Germinal center (tissue), 1 donor: ENCODE measurements around the gene HTT.
"Not testable (repeated sequence)": the region's sequence is repeated elsewhere in the genome, so short reads cannot be mapped to it uniquely, and the experiment has no call there.

Source experiments
- DNase-seq: peaks from one replicate; pipeline ENCODE4 v3.0.0; 2012; ENCODE audit warnings: mixed read lengths, low spot score

The HTT gene

GRCh38 chr4:3082925-3083515, 8.5 kb downstream of the HTT start:
- DNase-seq: no peak

GRCh38 chr4:3083732-3084131, 9.3 kb downstream of the HTT start:
- no peak for DNase-seq

- no peak for DNase-seq
Measured at GRCh38 chr4:3085948-3086670, 11.6 kb downstream of the HTT start.

- DNase-seq: no peak
Measured at GRCh38 chr4:3087115-3087797, 12.8 kb downstream of the HTT start.

- no peak for DNase-seq
Measured at GRCh38 chr4:3091464-3091863, 17.0 kb downstream of the HTT start.

GRCh38 chr4:3094701-3095100, 20.2 kb downstream of the HTT start:
- DNase-seq: not testable (repeated sequence)

GRCh38 chr4:3096202-3096601, 21.7 kb downstream of the HTT start:
- no peak for DNase-seq

GRCh38 chr4:3098346-3098745, 23.9 kb downstream of the HTT start:
- no peak for DNase-seq

- DNase-seq: peak; percentile 85
Measured at GRCh38 chr4:3106339-3107186, 32.1 kb downstream of the HTT start.

- no peak for DNase-seq
Measured at GRCh38 chr4:3107271-3107670, 32.8 kb downstream of the HTT start.

- DNase-seq: no peak
Measured at GRCh38 chr4:3107691-3108121, 33.2 kb downstream of the HTT start.

- DNase-seq: no peak
Measured at GRCh38 chr4:3108211-3108610, 33.7 kb downstream of the HTT start.

GRCh38 chr4:3111461-3111860, 37.0 kb downstream of the HTT start:
- no peak for DNase-seq

GRCh38 chr4:3112201-3112600, 37.7 kb downstream of the HTT start:
- no peak for DNase-seq

GRCh38 chr4:3112609-3113469, 38.4 kb downstream of the HTT start:
- no peak for DNase-seq

- no peak for DNase-seq
Measured at GRCh38 chr4:3114377-3114776, 39.9 kb downstream of the HTT start.

- DNase-seq: no peak
Measured at GRCh38 chr4:3115637-3116270, 41.3 kb downstream of the HTT start.

- DNase-seq: no peak
Measured at GRCh38 chr4:3116955-3117354, 42.5 kb downstream of the HTT start.

GRCh38 chr4:3118312-3118711, 43.8 kb downstream of the HTT start:
- DNase-seq: no peak

GRCh38 chr4:3119464-3119863, 45.0 kb downstream of the HTT start:
- DNase-seq: no peak

GRCh38 chr4:3121110-3121509, 46.6 kb downstream of the HTT start:
- no peak for DNase-seq
